ENCODE data around the gene SLC44A5.
"Not testable (repeated sequence)": the region's sequence is repeated elsewhere in the genome, so short reads cannot be mapped to it uniquely, and the experiment has no call there.

The SLC44A5 gene

GRCh38 chr1:75361260-75361659 is 249.7 kb downstream of the SLC44A5 start:
- H3K4me3 ChIP-seq (ENCODE audit: low read depth, low read length): no peak overlapping the region
- DNase-seq (ENCODE audit: low read depth): no peak
- TF ChIP-seq CTCF (IDR thresholded peaks at IDR 0.05; ENCODE audit: low read depth, low read length) (no peak), POLR2A (IDR thresholded peaks at IDR 0.05; ENCODE audit: extremely low read depth, insufficient read length) (no peak), MAX (IDR thresholded peaks at IDR 0.05; ENCODE audit: low read depth, low read length) (no peak), MYC (IDR thresholded peaks at IDR 0.05; ENCODE audit: low read depth, low read length) (no peak)

GRCh38 chr1:75354267-75354666 is 256.6 kb downstream of the SLC44A5 start:
- DNase-seq (ENCODE audit: low read depth): not testable (repeated sequence)

GRCh38 chr1:75353051-75353450 is 257.9 kb downstream of the SLC44A5 start:
- TF ChIP-seq POLR2A (IDR thresholded peaks at IDR 0.05; ENCODE audit: extremely low read depth, insufficient read length) (no peak), CTCF (IDR thresholded peaks at IDR 0.05; ENCODE audit: low read depth, low read length) (no peak), MYC (IDR thresholded peaks at IDR 0.05; ENCODE audit: low read depth, low read length) (no peak), MAX (IDR thresholded peaks at IDR 0.05; ENCODE audit: low read depth, low read length) (no peak)
- H3K4me3 ChIP-seq (ENCODE audit: low read depth, low read length): no peak overlapping the region
- DNase-seq (ENCODE audit: low read depth): no peak

More at GRCh38 chr1:75354267-75354666, 256.6 kb downstream of the SLC44A5 start:
- H3K4me3 ChIP-seq (ENCODE audit: low read depth, low read length): not testable (repeated sequence)

GRCh38 chr1:75345538-75346292 is 265.2 kb downstream of the SLC44A5 start:
- DNase-seq (ENCODE audit: low read depth): no peak
- no peak overlapping the region for H3K4me3 ChIP-seq (ENCODE audit: low read depth, low read length)
- TF ChIP-seq POLR2A (IDR thresholded peaks at IDR 0.05; ENCODE audit: extremely low read depth, insufficient read length) (no peak), CTCF (IDR thresholded peaks at IDR 0.05; ENCODE audit: low read depth, low read length) (no peak), MAX (IDR thresholded peaks at IDR 0.05; ENCODE audit: low read depth, low read length) (no peak), MYC (IDR thresholded peaks at IDR 0.05; ENCODE audit: low read depth, low read length) (no peak)

GRCh38 chr1:75342786-75343185 is 268.1 kb downstream of the SLC44A5 start:
- no peak for TF ChIP-seq POLR2A (IDR thresholded peaks at IDR 0.05; ENCODE audit: extremely low read depth, insufficient read length)
- H3K4me3 ChIP-seq (ENCODE audit: low read depth, low read length): no peak overlapping the region
- DNase-seq (ENCODE audit: low read depth): no peak

GRCh38 chr1:75341537-75341936 is 269.4 kb downstream of the SLC44A5 start:
- no peak for DNase-seq (ENCODE audit: low read depth)
- TF ChIP-seq CTCF (IDR thresholded peaks at IDR 0.05; ENCODE audit: low read depth, low read length) (no peak), MYC (IDR thresholded peaks at IDR 0.05; ENCODE audit: low read depth, low read length) (no peak), POLR2A (IDR thresholded peaks at IDR 0.05; ENCODE audit: extremely low read depth, insufficient read length) (no peak), MAX (IDR thresholded peaks at IDR 0.05; ENCODE audit: low read depth, low read length) (no peak)
- no peak overlapping the region for H3K4me3 ChIP-seq (ENCODE audit: low read depth, low read length)
